Suprapubic skin (tissue), 4 donors: Measurements from ENCODE around the gene IVD.

ENCODE experiments used
- CTCF ChIP-seq, 2 donors: fragments of 200-600 bp in 1 of 2; fragments of 450-650 bp in 1 of 2; sonication (generic) in 1 of 2; IDR thresholded peaks; one replicate each; pipeline ENCODE4 v1.5.1; 2016 to 2019; ENCODE audit warnings: antibody characterized with exemption in 2 of 2, mild to moderate bottlenecking in 1 of 2, moderate library complexity in 1 of 2
- EP300 ChIP-seq: sonication (generic); formaldehyde crosslinking; IDR thresholded peaks from one replicate; pipeline ENCODE4 v1.6.1; 2017; ENCODE audit warnings: antibody characterized with exemption
- POLR2A ChIP-seq, 2 donors: fragments of 450-650 bp; IDR thresholded peaks; one replicate each; pipeline ENCODE4 v1.6.1; 2017; ENCODE audit warnings: antibody characterized with exemption in 2 of 2, mild to moderate bottlenecking in 2 of 2, moderate library complexity in 2 of 2
- POLR2AphosphoS5 ChIP-seq, 3 donors: sonication (generic); formaldehyde crosslinking; IDR thresholded peaks; one replicate each; pipeline ENCODE4 v1.6.1; 2017; ENCODE audit warnings: antibody characterized with exemption in 3 of 3

- TF ChIP-seq POLR2AphosphoS5 (IDR thresholded peaks at IDR 0.05) (no peak), CTCF (IDR thresholded peaks at IDR 0.05) (no peak), POLR2A (IDR thresholded peaks at IDR 0.05) (no peak), EP300 (no peak)
These were observed 30.1 kb downstream of the IVD start for GRCh38 chr15:40435710-40436089.
